HepG2 (cell line): ENCODE measurements around the gene SNX11. TPM values are rescaled to one million over a fixed set of nuclear protein-coding genes. Genes with fewer than 3 reads are reported as not detected.

Source experiments
- ATAC-seq: fragments of 200-7000 bp; cut with Tn5 transposase; 3 replicates; pipeline ENCODE4 v1.9.1; 2020; ENCODE audit warnings: mild to moderate bottlenecking, moderate library complexity
- BruUV-seq: library from RNA; stranded (reverse); fragments of 400-500 nt; replicated peaks from 2 replicates; lab custom pipeline; 2021; lab: Mats Ljungman, UMichigan
- CTCF ChIA-PET: fragments of 300-600 bp; formaldehyde crosslinking; extraction: SDS; loops from one replicate; lab custom pipeline; 2021; ENCODE audit warnings: low total read pairs, inconsistent platforms, low intra/inter-chr PET ratio; lab: Yijun Ruan, JAX
- POLR2A ChIA-PET: fragments of 350-600 bp; sonication (Branson Sonifier 250); formaldehyde crosslinking; loops from one replicate; lab custom pipeline; 2020; ENCODE audit warnings: antibody characterized with exemption, inconsistent platforms; lab: Yijun Ruan, JAX
- DNase-seq: peaks from one replicate; pipeline ENCODE4 v3.0.0-alpha.2; 2015; ENCODE audit warnings: low spot score
- FAIRE-seq: peaks from 3 replicates; lab custom pipeline; 2011; peaks lifted over from hg19 to GRCh38; lab: Jason Lieb, UNC
- H2AFZ ChIP-seq: one replicate; pipeline ENCODE4 v1.6.1; 2011; ENCODE audit warnings: low read length, inconsistent platforms
- H3K27ac ChIP-seq: fragments of 300-600 bp; 3 replicates; pipeline ENCODE4 v1.8.0; 2011; ENCODE audit warnings: mixed run types, mild to moderate bottlenecking, mixed read lengths, low read length, inconsistent platforms; ENCODE audit not compliant: insufficient read depth; ENCODE audit errors: extremely low read length
- H3K27me3 ChIP-seq, 2 experiments: fragments of 200-600 bp in 1 of 2; 2 replicates in 1 of 2; 3 replicates in 1 of 2; pipeline versions ENCODE4 v1.6.0 to v1.8.0; 2011; ENCODE audit warnings: low read length in 2 of 2, mild to moderate bottlenecking in 2 of 2, moderate library complexity in 2 of 2, inconsistent platforms in 1 of 2; ENCODE audit not compliant: insufficient read depth in 2 of 2, control insufficient read depth in 1 of 2
- H3K36me3 ChIP-seq, 2 experiments: fragments of 200-600 bp in 1 of 2; replicated peaks in 1 of 2; 2 replicates in 1 of 2; 3 replicates in 1 of 2; pipeline versions ENCODE4 v1.5.1 to v1.8.0; 2011; ENCODE audit warnings: low read length in 2 of 2, inconsistent platforms in 1 of 2; ENCODE audit not compliant: insufficient read depth in 2 of 2, control insufficient read depth in 1 of 2
- H3K4me1 ChIP-seq: 2 replicates; pipeline ENCODE4 v1.5.1; 2012; ENCODE audit warnings: low read length, inconsistent platforms; ENCODE audit not compliant: insufficient read depth
- H3K4me2 ChIP-seq: 2 replicates; pipeline ENCODE4 v1.6.0; 2011; ENCODE audit warnings: low read depth, low read length, inconsistent platforms
- H3K4me3 ChIP-seq, 3 experiments: fragments of 200-600 bp in 1 of 3; sonication (generic), shearing (Covaris generic) in 1 of 3; replicated peaks in 1 of 3; 2 replicates each; pipeline ENCODE4 v1.5.1; 2011 to 2016; ENCODE audit warnings: low read length in 3 of 3, inconsistent platforms in 2 of 3, low read depth in 2 of 3, mild to moderate bottlenecking in 2 of 3, control low read depth in 1 of 3, mixed read lengths in 1 of 3; ENCODE audit not compliant: insufficient read depth in 1 of 3
- H3K79me2 ChIP-seq: one replicate; pipeline ENCODE4 v1.6.1; 2011; ENCODE audit warnings: low read length, inconsistent platforms; ENCODE audit not compliant: insufficient read depth
- H3K9ac ChIP-seq: 2 replicates; pipeline ENCODE4 v1.6.0; 2011; ENCODE audit warnings: mild to moderate bottlenecking, low read depth, low read length, inconsistent platforms; ENCODE audit not compliant: insufficient read depth
- H3K9me3 ChIP-seq: 2 replicates; pipeline ENCODE4 v1.5.1; 2012; ENCODE audit warnings: mild to moderate bottlenecking, low read length
- H4K20me1 ChIP-seq: 2 replicates; pipeline ENCODE4 v1.6.0; 2011; ENCODE audit warnings: inconsistent platforms, mild to moderate bottlenecking, low read length, moderate library complexity; ENCODE audit not compliant: insufficient read depth
- CERS6 ChIP-seq: sonication (generic); formaldehyde crosslinking; IDR thresholded peaks from 2 replicates; pipeline ENCODE4 v1.5.0; 2020; ENCODE audit warnings: missing genetic modification reagents
- E2F2 ChIP-seq: sonication (generic); formaldehyde crosslinking; IDR thresholded peaks from 2 replicates; pipeline ENCODE4 v1.4.0; 2020; ENCODE audit warnings: missing genetic modification reagents, borderline replicate concordance
- GABPB1 ChIP-seq: IDR thresholded peaks from 2 replicates; pipeline ENCODE4 v1.6.1; 2016; ENCODE audit warnings: mild to moderate bottlenecking, missing genetic modification reagents, moderate library complexity, missing compliant biosample characterization
- MAFG ChIP-seq: sonication (generic); formaldehyde crosslinking; IDR thresholded peaks from 2 replicates; pipeline ENCODE4 v1.5.1; 2020; ENCODE audit warnings: mild to moderate bottlenecking, missing genetic modification reagents
- MYPOP ChIP-seq: sonication (generic); formaldehyde crosslinking; IDR thresholded peaks from 2 replicates; pipeline ENCODE4 v1.8.1; 2023; ENCODE audit warnings: mild to moderate bottlenecking, moderate library complexity, missing genetic modification reagents
- NR2F6 ChIP-seq, 2 experiments: IDR thresholded peaks; 2 replicates each; pipeline ENCODE4 v1.6.1; 2016; ENCODE audit warnings: antibody characterized with exemption in 1 of 2, mild to moderate bottlenecking in 1 of 2
- RORA ChIP-seq: sonication (generic); formaldehyde crosslinking; IDR thresholded peaks from 2 replicates; pipeline ENCODE4 v1.5.0; 2020; ENCODE audit warnings: mild to moderate bottlenecking, missing genetic modification reagents, moderate library complexity
- SMAD1 ChIP-seq: sonication (generic); formaldehyde crosslinking; IDR thresholded peaks from 2 replicates; pipeline ENCODE4 v1.4.0; 2020; ENCODE audit warnings: missing genetic modification reagents, low read depth, mild to moderate bottlenecking, borderline replicate concordance
- ZNF34 ChIP-seq: sonication (generic); formaldehyde crosslinking; IDR thresholded peaks from 2 replicates; pipeline ENCODE4 v1.4.0; 2020; ENCODE audit warnings: mild to moderate bottlenecking, missing genetic modification reagents, borderline replicate concordance
- WGBS: methylation state at CpG from one replicate; pipeline ENCODE4 v1.1.6; 2017; ENCODE audit warnings: low lambda C conversion rate; 5-methylcytosine and 5-hydroxymethylcytosine counted together
- in situ Hi-C: cut with HindIII; loops from 2 replicates; pipeline ENCODE4 v1.10.0; 2017; ENCODE audit warnings: low pct_unique_long_range_greater_than_20kb; ENCODE audit not compliant: extremely low pct_ligation_motif_present
- intact Hi-C: fragments of 100-400 bp; cut with micrococcal nuclease; formaldehyde crosslinking; loops from one replicate; pipeline ENCODE4 v1.10.0; 2022; ENCODE audit not compliant: unreplicated experiment
- polyA plus RNA-seq, 8 experiments: library from polyadenylated mRNA; depleted of rRNA in 3 of 8; stranded (reverse) in 7 of 8; unstranded in 1 of 8; fragments of >200 nt; fragmentation: Illumina TruSeq in 4 of 8; extraction: Trizol in 4 of 8; gene quantifications; 2 replicates each; pipeline versions ENCODE4 v1.2.1 to v1.2.3, GENCODE V29; 2011 to 2016; ENCODE audit warnings: low read depth in 4 of 8, missing spikeins in 1 of 8, mixed read lengths in 1 of 8; ENCODE audit not compliant: insufficient read depth in 1 of 8
- total RNA-seq, 5 experiments: library from RNA; depleted of rRNA; stranded (reverse); fragments of >200 nt; fragmentation: Illumina TruSeq; extraction: Trizol; gene quantifications; 2 replicates each; pipeline ENCODE4 v1.2.3, GENCODE V29; 2016; ENCODE audit warnings: low read depth in 1 of 5

The SNX11 gene
- total and polyA plus RNA-seq, 2 of the 13 experiments (the other 11 are each of a cell fraction or from before 2014, with no cell fraction given) = 12.9 to 14.0 TPM

GRCh38 chr17:48093341-48094045 lies 14.1 kb upstream of the SNX11 start:
- ChIA-PET CTCF (no interaction called here), POLR2A (no interaction called here)
- TF ChIP-seq CERS6 (CRISPR knock-in tag) (no peak), ZNF34 (no peak), SMAD1 (no peak), MYPOP (CRISPR knock-in tag) (no peak), GABPB1 (CRISPR knock-in tag) (no peak), E2F2 (no peak), NR2F6 (IDR thresholded peaks at IDR 0.05) (no peak), NR2F6 (CRISPR knock-in tag; IDR thresholded peaks at IDR 0.05) (no peak), RORA (no peak), MAFG (CRISPR knock-in tag) (no peak)
- Histone ChIP-seq H2AFZ (no peak overlapping the region), H3K27me3 (no peaks in the 10 kb centered on the region), H3K9ac (no peak overlapping the region), H4K20me1 (0 out of 2 replicates have a peak, but pooled peaks cover 3% of the 10 kb centered on the region), H3K4me3 (no peak overlapping the region), H3K4me1 (peaks cover 9% of the 10 kb centered on the region), H3K36me3 (peaks cover 2 to 24% of the 10 kb centered on the region in 2 experiments; a peak in 3 of 5 replicates), H3K27ac (no peak overlapping the region), H3K4me2 (no peak overlapping the region), H3K79me2 (peaks cover 69% of the 10 kb centered on the region), H3K9me3 (no peaks in the 10 kb centered on the region)
- no peak for ATAC-seq
- WGBS = 95% methylated on average over 11 of the region's 11 CpGs
- in situ Hi-C loops (no loop called here), intact Hi-C loops (no loop called here)
- BruUV-seq = no TSS peak
- no peak for DNase-seq
- no peak for FAIRE-seq
